H54 (cell line): Measurements from ENCODE around the gene AHNAK2.
A peak's percentile ranks its signal among the peaks of the same experiment; 100 is the strongest.
"Not testable (repeated sequence)": the region's sequence is repeated elsewhere in the genome, so short reads cannot be mapped to it uniquely, and the experiment has no call there.

Experiments used
- DNase-seq: peaks from one replicate; pipeline ENCODE4 v3.0.0; 2011; ENCODE audit warnings: low spot score, mixed read lengths; ENCODE audit not compliant: insufficient read length
- FAIRE-seq: peaks from 3 replicates; lab custom pipeline; 2011; peaks lifted over from hg19 to GRCh38; lab: Jason Lieb, UNC
- POLR2A ChIP-seq: IDR thresholded peaks from 2 replicates; pipeline ENCODE4 v1.6.1; 2011; ENCODE audit warnings: low read depth, mild to moderate bottlenecking, low read length

AHNAK2 gene

DNA sequence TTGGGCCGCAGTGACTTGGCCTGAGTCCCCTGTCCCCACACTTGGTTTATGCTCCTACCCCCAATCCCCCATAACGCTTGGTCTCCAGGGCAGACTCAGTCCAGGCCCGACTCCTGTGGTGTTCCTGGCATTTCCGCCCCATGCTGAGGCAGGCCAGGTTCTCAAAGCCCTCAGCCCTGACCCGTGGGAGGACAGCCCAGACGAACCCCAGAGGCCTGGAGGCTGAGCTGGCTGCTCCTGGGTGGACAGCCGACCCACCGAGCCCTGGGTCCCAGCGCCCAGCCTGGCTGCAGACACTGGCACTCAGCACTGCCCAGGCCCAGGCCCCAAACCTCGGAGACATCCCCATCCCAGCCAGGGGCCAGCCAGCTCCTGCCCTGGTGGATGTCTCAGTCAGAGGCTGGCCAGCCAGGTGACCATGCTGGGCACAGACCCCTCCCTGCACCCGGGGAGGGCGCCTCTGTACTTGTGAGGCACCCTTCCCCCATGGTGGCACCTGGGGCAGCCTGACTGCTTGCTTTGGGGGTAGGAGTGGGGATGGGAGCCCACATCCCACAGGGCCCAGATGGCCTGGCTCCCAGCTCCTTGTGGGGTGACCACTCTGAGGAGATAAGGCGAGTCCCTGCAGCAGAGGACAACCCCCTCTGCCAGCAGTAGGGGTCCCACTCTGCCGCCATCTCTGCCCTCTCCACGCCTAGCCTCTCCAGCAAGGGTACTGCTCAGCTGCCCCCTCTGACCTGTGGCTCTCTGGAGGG, 52.1 kb downstream of the AHNAK2 start:
- DNase-seq (no peak), FAIRE-seq (no peak)
- no peak for TF ChIP-seq POLR2A

DNA sequence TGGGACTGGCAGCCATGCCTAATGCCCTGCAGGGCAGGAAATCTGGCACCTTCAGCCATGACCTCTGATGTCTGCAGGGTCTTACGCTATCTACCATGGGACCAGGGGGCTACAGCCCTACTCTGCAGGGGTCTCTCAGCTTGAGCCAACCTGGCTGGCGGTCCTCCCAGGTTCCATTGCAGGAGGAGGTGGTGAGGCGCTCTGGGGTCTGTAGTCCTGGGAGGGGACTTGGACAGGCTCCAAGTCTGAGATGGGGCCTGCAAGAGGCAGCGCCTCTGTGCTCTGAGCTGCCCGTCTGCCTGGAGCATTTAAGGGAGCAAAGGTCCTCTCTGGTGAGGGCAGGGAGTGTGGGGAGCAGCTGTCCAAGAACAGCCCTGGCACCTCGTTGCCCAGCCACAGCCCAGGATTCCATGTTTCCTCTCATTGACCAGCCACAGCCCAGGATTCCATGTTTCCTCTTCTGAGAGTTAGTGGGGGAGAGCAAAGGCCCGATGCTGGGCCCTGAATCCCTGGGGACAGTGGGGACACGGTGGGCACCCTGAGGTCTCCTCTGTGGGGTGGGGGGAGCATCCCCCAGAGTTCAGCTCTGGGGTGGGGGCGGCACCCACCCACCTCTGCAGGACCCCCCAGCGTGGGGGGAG, 52.8 kb downstream of the AHNAK2 start:
- TF ChIP-seq POLR2A = no peak
- DNase-seq (no peak), FAIRE-seq (no peak)

DNA sequence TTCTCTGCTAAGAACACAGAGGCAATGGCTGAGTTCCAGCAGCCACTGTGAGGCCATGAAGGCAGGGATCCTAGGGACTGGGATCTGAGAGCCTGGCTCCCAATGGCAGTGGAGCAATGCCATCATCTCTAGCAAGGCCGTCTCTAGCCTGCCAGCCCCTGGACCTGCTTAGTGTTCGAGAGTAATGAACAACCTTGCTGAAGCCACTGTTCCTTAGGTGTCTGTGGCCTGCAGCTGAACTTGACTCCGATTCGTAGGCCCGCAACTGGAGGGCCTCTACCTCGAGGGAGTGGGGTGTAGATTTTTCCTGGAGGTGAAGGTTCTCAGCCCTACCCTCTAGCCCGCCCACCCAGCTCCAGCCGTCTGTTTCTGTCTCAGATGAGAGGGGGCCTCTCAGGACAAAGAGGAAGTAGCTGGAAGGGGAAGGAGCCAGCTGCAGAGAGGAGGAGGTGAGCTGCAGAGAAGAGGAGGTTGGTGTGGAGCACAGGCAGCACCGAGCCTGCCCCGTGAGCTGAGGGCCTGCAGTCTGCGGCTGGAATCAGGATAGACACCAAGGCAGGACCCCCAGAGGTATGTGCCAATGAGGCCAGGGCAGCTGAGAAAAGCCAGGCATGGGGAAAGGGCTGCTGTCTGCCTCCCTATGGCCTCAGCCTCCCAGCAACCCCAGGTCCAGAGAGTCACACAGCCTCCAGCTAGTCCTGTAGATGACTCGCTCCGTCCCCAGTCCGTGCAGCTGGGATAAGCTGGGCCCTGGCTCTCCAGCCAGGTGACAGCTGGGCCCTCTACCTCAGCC, 53.6 kb downstream of the AHNAK2 start, which contains the start of gene PLD4:
PLD4 (plus strand) TSS at position 459 of the 793 bp plus-strand sequence. CDS start 2,262 bp downstream, outside the sequence.
- TF ChIP-seq POLR2A = no peak
- DNase-seq (no peak), FAIRE-seq (no peak)

DNA sequence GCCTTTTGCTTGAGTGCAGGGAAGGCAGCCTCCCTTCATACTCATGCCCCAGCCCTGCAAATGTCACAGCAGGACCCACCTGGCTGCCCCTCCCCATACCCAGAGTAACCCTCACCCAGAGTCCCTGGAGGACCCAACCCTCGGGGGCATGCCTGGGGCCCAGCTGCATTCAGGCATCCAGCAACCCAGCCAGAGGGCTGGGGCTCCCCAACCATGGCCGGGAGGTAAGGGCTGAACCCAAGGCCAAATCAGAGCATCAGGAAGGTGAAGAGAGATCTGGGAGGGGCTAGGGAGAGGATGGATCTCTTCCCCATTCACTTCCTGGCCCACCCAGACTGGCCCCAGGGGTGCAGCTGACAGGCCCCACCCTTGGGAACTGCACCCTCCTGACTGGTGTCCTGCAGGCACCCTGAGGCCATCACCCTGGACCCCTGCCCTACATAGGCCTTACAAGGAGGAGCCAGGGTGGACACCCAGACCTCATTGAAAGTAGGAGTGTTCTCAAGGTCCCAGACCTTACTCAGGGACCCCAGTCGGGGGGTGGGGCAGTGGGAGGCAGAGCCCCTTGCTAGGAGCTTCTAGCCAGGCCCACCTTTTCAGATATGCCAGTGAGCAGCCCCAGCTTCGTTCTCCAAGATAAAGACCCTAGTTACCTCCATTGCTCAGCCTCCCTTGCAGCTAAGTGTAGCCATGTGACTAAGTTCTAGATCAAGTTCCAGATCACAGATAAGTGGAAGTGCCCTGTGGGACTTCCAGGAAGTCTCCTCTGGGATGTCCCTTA, 54.3 kb downstream of the AHNAK2 start:
- no peak for TF ChIP-seq POLR2A
- DNase-seq = no peak
- FAIRE-seq = no peak

DNA sequence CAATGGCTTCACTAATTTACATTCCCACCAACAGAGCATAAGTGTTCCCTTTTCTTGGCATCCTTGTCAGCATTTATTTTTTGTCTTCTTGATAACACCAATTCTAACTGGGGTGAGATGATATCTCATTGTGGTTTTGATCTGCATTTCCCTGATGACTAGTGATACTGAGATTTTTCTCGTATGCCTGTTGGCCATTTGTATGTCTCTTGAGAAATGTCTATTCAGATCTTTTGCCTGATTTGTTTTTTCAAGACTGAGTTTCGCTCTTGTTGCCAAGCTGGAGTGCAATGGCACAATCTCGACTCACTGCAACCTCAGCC, 58.2 kb downstream of the AHNAK2 start:
- TF ChIP-seq POLR2A = no peak
- no peak for FAIRE-seq

DNA sequence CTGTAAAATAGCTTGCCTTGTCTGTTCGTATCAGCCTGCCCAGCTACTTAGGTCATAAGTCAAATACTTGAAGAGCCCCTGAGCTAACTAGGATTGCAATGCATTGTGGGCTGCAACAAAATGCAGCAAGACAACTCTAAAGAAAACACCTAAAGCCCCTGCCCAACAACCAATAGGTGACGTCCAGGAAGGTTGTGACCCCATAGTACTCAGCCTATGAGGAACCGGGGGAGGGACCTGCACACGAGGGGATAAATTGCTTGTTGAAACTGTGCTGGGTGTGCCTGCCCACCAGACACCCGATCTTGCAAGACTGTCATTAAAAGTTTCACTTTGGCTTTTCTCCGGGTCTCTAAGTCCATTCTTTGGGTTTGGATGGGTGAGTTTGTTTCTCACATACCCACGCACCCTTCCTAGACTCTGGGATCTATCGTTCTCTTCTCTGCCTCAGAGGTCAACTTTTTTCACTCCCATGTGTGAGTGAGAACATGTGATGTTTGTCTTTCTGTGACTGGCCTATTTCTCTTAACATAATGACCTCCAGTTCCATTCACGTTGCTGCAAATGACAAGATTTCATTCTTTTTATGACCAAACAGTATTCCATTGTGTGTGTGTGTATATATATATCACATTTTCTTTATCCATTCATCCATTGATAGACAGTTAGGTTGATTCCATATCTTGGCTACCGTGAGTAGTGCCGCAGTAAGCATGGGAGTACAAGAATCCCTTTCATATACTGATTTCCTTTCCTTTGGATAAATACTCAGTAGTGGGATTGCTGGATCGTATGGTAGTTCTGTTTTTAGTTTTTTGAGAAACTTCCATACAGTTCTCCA, 58.8 kb downstream of the AHNAK2 start:
- not testable (repeated sequence) for FAIRE-seq, DNase-seq

More for the DNA sequence above, 58.2 kb downstream of the AHNAK2 start:
- no peak for DNase-seq

DNA sequence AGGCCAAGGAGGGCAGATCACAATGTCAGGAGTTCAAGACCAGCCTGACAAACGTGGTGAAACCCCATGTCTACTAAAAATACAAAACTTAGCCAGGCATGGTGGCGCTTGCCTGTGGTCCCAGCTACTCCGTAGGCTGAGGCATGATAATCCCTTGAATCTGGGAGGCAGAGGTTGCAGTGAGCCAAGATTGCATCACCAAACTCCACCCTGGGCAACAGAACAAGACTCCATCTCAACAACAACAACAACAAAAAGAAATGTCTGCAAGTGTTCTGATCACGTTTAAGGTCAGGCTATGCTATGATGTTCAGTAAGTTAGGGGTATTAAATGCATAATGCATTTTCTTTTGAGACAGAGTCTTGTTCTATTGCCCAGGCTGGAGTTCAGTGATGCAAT, 60.2 kb downstream of the AHNAK2 start:
- DNase-seq (no peak), FAIRE-seq (no peak)
- no peak for TF ChIP-seq POLR2A

DNA sequence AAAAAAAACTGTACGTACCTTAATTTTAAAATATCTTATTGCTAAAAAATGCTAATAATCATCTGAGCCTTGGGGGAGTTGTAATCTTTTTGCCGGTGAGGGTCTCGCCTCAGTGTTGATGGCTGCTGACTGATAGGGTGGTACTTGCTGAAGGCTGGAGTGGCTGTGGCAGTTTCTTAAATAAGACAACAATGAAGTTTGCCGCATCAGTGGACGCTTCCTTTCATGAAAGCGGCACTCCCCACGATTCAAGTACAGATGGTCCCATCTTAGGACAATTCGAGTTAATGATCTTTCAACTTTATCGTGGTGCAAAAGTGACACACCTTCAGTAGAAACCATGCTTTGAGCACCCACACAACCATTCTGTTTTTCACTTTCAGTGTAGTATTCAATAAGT, 61.1 kb downstream of the AHNAK2 start:
- FAIRE-seq (no peak), DNase-seq (no peak)
- TF ChIP-seq POLR2A = no peak

DNA sequence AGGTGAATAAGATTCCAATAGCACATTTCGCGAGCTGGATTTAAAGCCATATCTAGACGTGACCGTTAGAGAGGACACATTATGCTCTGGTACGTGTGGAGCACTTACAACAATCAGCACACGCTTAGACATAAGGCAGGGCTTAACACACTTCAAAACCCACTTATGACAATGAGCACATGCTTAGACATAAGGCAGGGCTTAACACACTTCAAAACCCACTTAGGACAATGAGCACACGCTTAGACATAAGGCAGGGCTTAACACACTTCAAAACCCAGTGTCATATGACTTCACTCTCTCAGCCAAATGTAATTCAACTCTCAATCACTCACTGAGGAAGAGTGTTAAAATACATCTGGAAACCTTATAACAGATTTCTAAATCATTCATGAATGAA, 64.7 kb downstream of the AHNAK2 start:
- FAIRE-seq (peak; percentile 11), DNase-seq (no peak)
- no peak for TF ChIP-seq POLR2A

DNA sequence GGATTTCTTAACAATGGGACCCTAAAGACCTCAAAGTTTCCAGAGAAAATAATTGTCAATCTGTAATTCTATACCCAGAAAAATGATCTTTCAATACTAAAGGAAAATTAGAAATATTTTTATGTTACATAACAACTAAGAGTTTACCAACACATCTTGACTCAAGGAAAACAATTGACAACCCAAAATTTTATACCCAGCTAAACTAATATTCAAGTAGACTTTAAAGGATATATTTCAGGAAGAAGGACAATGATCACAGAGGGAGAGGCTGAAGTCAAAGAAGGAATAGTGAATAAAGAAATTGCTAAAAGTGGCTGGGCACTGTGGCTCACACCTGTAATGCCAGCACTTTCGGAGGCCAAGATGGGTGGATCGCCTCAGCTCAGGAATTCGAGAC, 66.1 kb downstream of the AHNAK2 start:
- FAIRE-seq = no peak

DNA sequence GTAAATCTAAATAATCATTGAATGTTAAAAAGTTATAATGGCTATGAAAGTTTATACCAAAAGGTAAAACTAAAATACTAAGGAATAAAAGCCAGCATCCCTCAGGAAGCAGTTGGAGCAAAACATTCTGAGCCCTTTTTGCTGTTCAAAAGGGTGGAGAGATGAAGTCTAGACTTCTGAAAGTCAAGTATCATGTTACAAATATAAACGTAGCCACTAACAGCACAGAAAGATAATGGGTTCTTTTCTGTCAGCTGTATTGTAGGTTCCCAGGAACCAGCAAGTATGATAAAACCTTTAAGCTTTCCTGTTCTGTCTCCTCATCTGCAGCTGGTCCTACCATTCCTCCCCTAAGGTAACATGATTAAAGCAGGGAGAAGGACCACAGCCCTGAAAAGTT, 69.9 kb downstream of the AHNAK2 start:
- TF ChIP-seq POLR2A = no peak
- FAIRE-seq (no peak), DNase-seq (no peak)

More for the DNA sequence above, 66.1 kb downstream of the AHNAK2 start:
- DNase-seq = no peak
- TF ChIP-seq POLR2A = no peak

DNA sequence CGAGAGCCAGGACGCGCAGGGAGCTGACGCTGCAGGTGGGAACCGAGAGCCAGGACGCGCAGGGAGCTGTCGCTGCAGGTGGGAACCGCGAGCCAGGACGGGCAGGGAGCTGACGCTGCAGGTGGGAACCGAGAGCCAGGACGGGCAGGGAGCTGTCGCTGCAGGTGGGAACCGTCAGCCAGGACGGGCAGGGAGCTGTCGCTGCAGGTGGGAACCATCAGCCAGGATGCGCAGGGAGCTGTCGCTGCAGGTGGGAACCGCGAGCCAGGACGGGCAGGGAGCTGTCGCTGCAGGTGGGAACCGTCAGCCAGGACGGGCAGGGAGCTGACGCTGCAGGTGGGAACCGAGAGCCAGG, 72.6 kb downstream of the AHNAK2 start:
- FAIRE-seq, DNase-seq: not testable (repeated sequence)

DNA sequence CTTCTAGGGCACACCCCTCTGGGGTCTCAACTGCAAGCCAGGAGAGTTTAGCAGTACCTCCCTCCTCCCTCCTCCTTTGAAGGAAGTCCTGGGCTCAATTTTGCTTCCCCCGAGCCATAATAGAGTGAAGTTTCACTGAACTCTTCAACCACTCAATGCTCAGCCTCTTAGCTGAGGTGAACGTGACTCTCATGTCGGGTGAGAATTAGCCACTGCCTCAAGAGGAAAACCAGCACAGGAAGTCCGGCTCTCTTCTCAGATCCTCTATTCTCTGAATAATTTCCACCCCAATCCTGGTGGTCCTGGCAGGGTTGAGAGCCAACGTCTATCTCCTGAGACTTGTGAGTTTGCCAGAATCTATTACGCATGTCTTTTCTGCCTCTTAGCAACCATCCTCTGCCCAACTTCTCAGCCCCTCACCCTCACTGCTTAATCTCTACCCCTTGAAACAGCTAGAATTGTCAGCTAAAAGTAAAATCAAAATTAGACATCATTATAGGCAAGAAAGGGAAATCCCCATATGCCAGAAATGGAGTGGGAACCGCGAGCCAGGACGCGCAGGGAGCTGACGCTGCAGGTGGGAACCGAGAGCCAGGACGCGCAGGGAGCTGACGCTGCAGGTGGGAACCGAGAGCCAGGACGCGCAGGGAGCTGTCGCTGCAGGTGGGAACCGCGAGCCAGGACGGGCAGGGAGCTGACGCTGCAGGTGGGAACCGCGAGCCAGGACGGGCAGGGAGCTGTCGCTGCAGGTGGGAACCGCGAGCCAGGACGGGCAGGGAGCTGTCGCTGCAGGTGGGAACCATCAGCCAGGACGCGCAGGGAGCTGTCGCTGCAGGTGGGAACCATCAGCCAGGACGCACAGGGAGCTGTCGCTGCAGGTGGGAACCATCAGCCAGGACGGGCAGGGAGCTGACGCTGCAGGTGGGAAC, 73.3 kb downstream of the AHNAK2 start:
- not testable (repeated sequence) for FAIRE-seq

More for the DNA sequence above, 73.3 kb downstream of the AHNAK2 start:
- DNase-seq = not testable (repeated sequence)
